ENCODE measurements around the gene MEX3A. TPM values are rescaled to one million over a fixed set of nuclear protein-coding genes. Genes with fewer than 3 reads are reported as not detected.

The MEX3A gene
- total RNA-seq, 2 experiments from 2014 or later = 5.3 TPM

GRCh38 chr1:156081180-156081916 lies 917 bp downstream of the MEX3A start:
- H2AFZ ChIP-seq (ENCODE audit: low read length) = peak overlapping the region; percentile 94; the same call in 1 of the 2 replicates
- H3K4me3 ChIP-seq (ENCODE audit: low read depth, low read length, poor library complexity, severe bottlenecking) = peak overlapping the region; percentile 94
- H3K4me1 ChIP-seq (ENCODE audit: insufficient read depth, low read length, poor library complexity, severe bottlenecking) = peaks cover 30% of the 10 kb centered on the region
- no peaks in the 10 kb centered on the region for H3K79me2 ChIP-seq (ENCODE audit: insufficient read depth, low read depth, low read length)
- ChIA-PET CTCF (ENCODE audit: unreplicated experiment) (no interaction called here), POLR2A (no interaction called here)
- H3K36me3 ChIP-seq (ENCODE audit: insufficient read depth, low read length) = no peaks in the 10 kb centered on the region
- intact Hi-C loops (cut with micrococcal nuclease; ENCODE audit: unreplicated experiment) = no loop called here
- H3K27ac ChIP-seq (ENCODE audit: low read depth, low read length, poor library complexity, severe bottlenecking) = no peak overlapping the region
- peak overlapping the region; percentile 98 for H3K4me2 ChIP-seq (ENCODE audit: low read length)
- H3K9me2 ChIP-seq (ENCODE audit: insufficient read depth, low read length) = no peaks in the 10 kb centered on the region
- no TSS peak for BruUV-seq (replicated peaks)
- no peak for DNase-seq (ENCODE audit: low spot score)
- H3K9me3 ChIP-seq (ENCODE audit: low read length) = no peaks in the 10 kb centered on the region
- no peaks in the 10 kb centered on the region for H4K20me1 ChIP-seq (ENCODE audit: insufficient read depth, low read length)
- TF ChIP-seq CTCF (conservative IDR thresholded peaks at IDR 0.05; ENCODE audit: low read length) (no peak), EZH2phosphoT487 (IDR thresholded peaks at IDR 0.05; ENCODE audit: borderline replicate concordance, low read depth, low read length) (no peak)

GRCh38 chr1:156080863-156081179 lies 1.4 kb downstream of the MEX3A start:
- ChIA-PET POLR2A (no interaction called here), CTCF (ENCODE audit: unreplicated experiment) (no interaction called here)
- no peaks in the 10 kb centered on the region for H3K79me2 ChIP-seq (ENCODE audit: insufficient read depth, low read depth, low read length)
- DNase-seq (ENCODE audit: low spot score) = no peak
- H4K20me1 ChIP-seq (ENCODE audit: insufficient read depth, low read length) = no peaks in the 10 kb centered on the region
- TF ChIP-seq EZH2phosphoT487 (IDR thresholded peaks at IDR 0.05; ENCODE audit: borderline replicate concordance, low read depth, low read length) = no peak
- intact Hi-C loops (cut with micrococcal nuclease; ENCODE audit: unreplicated experiment) = no loop called here
- no TSS peak for BruUV-seq (replicated peaks)
- no peaks in the 10 kb centered on the region for H3K9me2 ChIP-seq (ENCODE audit: insufficient read depth, low read length)
- no peaks in the 10 kb centered on the region for H3K36me3 ChIP-seq (ENCODE audit: insufficient read depth, low read length)
- no peaks in the 10 kb centered on the region for H3K9me3 ChIP-seq (ENCODE audit: low read length)
- peaks cover 35% of the 10 kb centered on the region for H3K4me1 ChIP-seq (ENCODE audit: insufficient read depth, low read length, poor library complexity, severe bottlenecking)
- H3K27ac ChIP-seq (ENCODE audit: low read depth, low read length, poor library complexity, severe bottlenecking) = no peak overlapping the region
- no peak overlapping the region for H2AFZ ChIP-seq (ENCODE audit: low read length)
- peak overlapping the region; percentile 98 for H3K4me2 ChIP-seq (ENCODE audit: low read length)
- H3K4me3 ChIP-seq (ENCODE audit: low read depth, low read length, poor library complexity, severe bottlenecking) = peak overlapping the region; percentile 94

- H3K79me2 ChIP-seq (ENCODE audit: insufficient read depth, low read depth, low read length) = 0 out of 2 replicates have a peak, but pooled peaks cover 1% of the 10 kb centered on the region
- no peak overlapping the region for H3K27ac ChIP-seq (ENCODE audit: low read depth, low read length, poor library complexity, severe bottlenecking)
- TF ChIP-seq EZH2phosphoT487 (IDR thresholded peaks at IDR 0.05; ENCODE audit: borderline replicate concordance, low read depth, low read length) (no peak), CTCF (conservative IDR thresholded peaks at IDR 0.05; ENCODE audit: low read length) (no peak)
- H3K4me3 ChIP-seq (ENCODE audit: low read depth, low read length, poor library complexity, severe bottlenecking) = peak overlapping the region; percentile 94
- intact Hi-C loops (cut with micrococcal nuclease; ENCODE audit: unreplicated experiment) = no loop called here
- BruUV-seq (replicated peaks) = no TSS peak
- no peaks in the 10 kb centered on the region for H3K9me3 ChIP-seq (ENCODE audit: low read length)
- H4K20me1 ChIP-seq (ENCODE audit: insufficient read depth, low read length) = no peaks in the 10 kb centered on the region
- H3K36me3 ChIP-seq (ENCODE audit: insufficient read depth, low read length) = no peaks in the 10 kb centered on the region
- H2AFZ ChIP-seq (ENCODE audit: low read length) = no peak overlapping the region
- CTCF ChIA-PET (ENCODE audit: unreplicated experiment) = no interaction called here
- H3K9me2 ChIP-seq (ENCODE audit: insufficient read depth, low read length) = no peaks in the 10 kb centered on the region
- POLR2A ChIA-PET = no interaction called here
- no peak for DNase-seq (ENCODE audit: low spot score)
- H3K4me1 ChIP-seq (ENCODE audit: insufficient read depth, low read length, poor library complexity, severe bottlenecking) = peaks cover 40% of the 10 kb centered on the region
- H3K4me2 ChIP-seq (ENCODE audit: low read length) = peak overlapping the region; percentile 98
These were observed 1.9 kb downstream of the MEX3A start for GRCh38 chr1:156080241-156080862.

Measured in OCI-LY7 (cell line).